Natural killer cell (primary cell): Measurements from ENCODE around the gene MBP. TPM values are rescaled to one million over a fixed set of nuclear protein-coding genes. Genes with fewer than 3 reads are reported as not detected.

Source experiments
- ATAC-seq, 3 donors: fragments of 150-1000 bp in 2 of 3; fragments of 200-7000 bp in 1 of 3; cut with Tn5 transposase; 1 replicate in 1 of 3; 2 replicates in 2 of 3; pipeline ENCODE4 v1.10.0; 2021; ENCODE audit warnings: mild to moderate bottlenecking in 2 of 3, moderate library complexity in 2 of 3
- DNase-seq, 2 donors: peaks; one replicate each; pipeline versions ENCODE4 v3.0.0 to v3.0.0-alpha.2; 2013 to 2021; ENCODE audit warnings: mixed read lengths in 1 of 2
- H3K27ac ChIP-seq: one replicate; pipeline ENCODE4 v1.5.1; 2013; ENCODE audit warnings: mild to moderate bottlenecking, low read length
- H3K27me3 ChIP-seq: one replicate; pipeline ENCODE4 v1.6.1; 2013; ENCODE audit warnings: low read length; ENCODE audit not compliant: control insufficient read depth, insufficient read depth
- H3K36me3 ChIP-seq: one replicate; pipeline ENCODE4 v1.6.1; 2013; ENCODE audit warnings: low read length; ENCODE audit not compliant: control insufficient read depth, insufficient read depth
- H3K4me1 ChIP-seq: one replicate; pipeline ENCODE4 v1.6.1; 2013; ENCODE audit warnings: low read length; ENCODE audit not compliant: control insufficient read depth, insufficient read depth
- H3K4me3 ChIP-seq: one replicate; pipeline ENCODE4 v1.5.1; 2013; ENCODE audit warnings: low read length
- H3K9me3 ChIP-seq: one replicate; pipeline ENCODE4 v1.6.1; 2013; ENCODE audit warnings: low read length; ENCODE audit not compliant: control insufficient read depth, insufficient read depth
- H3K27ac Mint-ChIP-seq, 2 donors: one replicate each; pipeline ENCODE4 v1.8.0; 2022; ENCODE audit warnings: mild to moderate bottlenecking in 2 of 2, mixed read lengths in 2 of 2, moderate library complexity in 1 of 2
- H3K27me3 Mint-ChIP-seq, 2 donors: one replicate each; pipeline ENCODE4 v1.8.0; 2022; ENCODE audit warnings: low read depth in 2 of 2, mixed read lengths in 2 of 2
- H3K36me3 Mint-ChIP-seq: one replicate; pipeline ENCODE4 v1.8.0; 2022; ENCODE audit warnings: mixed read lengths
- H3K4me1 Mint-ChIP-seq, 2 donors: one replicate each; pipeline ENCODE4 v1.8.0; 2022; ENCODE audit warnings: mixed read lengths in 2 of 2
- H3K4me3 Mint-ChIP-seq: one replicate; pipeline ENCODE4 v1.8.0; 2022; ENCODE audit warnings: mild to moderate bottlenecking, moderate library complexity, mixed read lengths
- H3K9me3 Mint-ChIP-seq, 2 donors: one replicate each; pipeline ENCODE4 v1.8.0; 2022; ENCODE audit warnings: mixed read lengths in 2 of 2
- CTCF ChIP-seq: fragments of 200-600 bp; IDR thresholded peaks from one replicate; pipeline ENCODE4 v1.8.0; 2022; ENCODE audit warnings: antibody characterized with exemption
- WGBS: methylation state at CpG from one replicate; pipeline ENCODE4 v1.1.7; 2013; ENCODE audit warnings: missing lambda C conversion rate; ENCODE audit not compliant: insufficient coverage; 5-methylcytosine and 5-hydroxymethylcytosine counted together
- intact Hi-C: fragments of 100-400 bp; cut with micrococcal nuclease; formaldehyde crosslinking; loops from one replicate; pipeline ENCODE4 v1.14.2; 2022
- total RNA-seq, 4 donors: library from RNA; stranded (reverse); fragments of 120-200 nt in 1 of 4; gene quantifications; one replicate each; pipeline versions ENCODE4 v1.2.3 to v1.2.4, GENCODE V29; 2013 to 2022

The MBP gene
- total RNA-seq, 3 donors from 2014 or later (not counting 1 experiment from before 2014, with no cell fraction given) = 183 to 344 (median 325) TPM

GRCh38 chr18:77045677-77046076, 86.9 kb downstream of the MBP start:
- Mint-ChIP-seq H3K36me3 (peaks cover 8% of the 10 kb centered on the region), H3K4me3 (no peak overlapping the region), H3K27me3 (no peaks in the 10 kb centered on the region), H3K4me1 (peaks cover 51 to 52% of the 10 kb centered on the region in 2 donors), H3K9me3 (no peaks in the 10 kb centered on the region), H3K27ac (peak overlapping the region; percentile 77 to 83)
- 93% methylated on average over 6 of the region's 6 CpGs for WGBS
- Histone ChIP-seq H3K27ac (no peak overlapping the region), H3K36me3 (peaks cover 40% of the 10 kb centered on the region), H3K9me3 (no peaks in the 10 kb centered on the region), H3K4me1 (peaks cover 12% of the 10 kb centered on the region), H3K4me3 (no peak overlapping the region), H3K27me3 (no peaks in the 10 kb centered on the region)
- no peak for TF ChIP-seq CTCF
- intact Hi-C loops = no loop called here
- ATAC-seq = no peak
- DNase-seq = no peak

GRCh38 chr18:77044866-77045664, 87.5 kb downstream of the MBP start:
- H3K4me1 Mint-ChIP-seq = peaks cover 53 to 58% of the 10 kb centered on the region in 2 donors
- no peaks in the 10 kb centered on the region for H3K27me3 Mint-ChIP-seq
- Histone ChIP-seq H3K4me1 (peaks cover 12% of the 10 kb centered on the region), H3K27ac (no peak overlapping the region), H3K9me3 (no peaks in the 10 kb centered on the region), H3K4me3 (no peak overlapping the region), H3K27me3 (no peaks in the 10 kb centered on the region), H3K36me3 (peaks cover 40% of the 10 kb centered on the region)
- TF ChIP-seq CTCF = no peak
- 75% methylated on average over 14 of the region's 14 CpGs for WGBS
- H3K27ac Mint-ChIP-seq = peak overlapping the region; percentile 85 to 88
- DNase-seq = no peak
- intact Hi-C loops = no loop called here
- no peak overlapping the region for H3K4me3 Mint-ChIP-seq
- ATAC-seq = no peak
- peaks cover 8% of the 10 kb centered on the region for H3K36me3 Mint-ChIP-seq
- H3K9me3 Mint-ChIP-seq = no peaks in the 10 kb centered on the region

GRCh38 chr18:77043541-77044280, 88.9 kb downstream of the MBP start:
- H3K4me1 Mint-ChIP-seq = peaks cover 61 to 72% of the 10 kb centered on the region in 2 donors
- intact Hi-C loops = no loop called here
- no peak for TF ChIP-seq CTCF
- no peak for ATAC-seq
- peaks cover 38% of the 10 kb centered on the region for H3K36me3 ChIP-seq
- H3K27me3 Mint-ChIP-seq = no peaks in the 10 kb centered on the region
- H3K9me3 Mint-ChIP-seq = no peaks in the 10 kb centered on the region
- H3K36me3 Mint-ChIP-seq = peaks cover 8% of the 10 kb centered on the region
- H3K4me3 ChIP-seq = no peak overlapping the region
- H3K4me1 ChIP-seq = peaks cover 25% of the 10 kb centered on the region
- H3K27ac ChIP-seq = no peak overlapping the region
- H3K4me3 Mint-ChIP-seq = no peak overlapping the region
- 94% methylated on average over 27 of the region's 27 CpGs for WGBS
- H3K27me3 ChIP-seq = no peaks in the 10 kb centered on the region
- peak overlapping the region; percentile 85 to 88 for H3K27ac Mint-ChIP-seq
- H3K9me3 ChIP-seq = no peaks in the 10 kb centered on the region
- no peak for DNase-seq
